HepG2 (cell line): Measurements from ENCODE around the gene PRCD. TPM values are rescaled to one million over a fixed set of nuclear protein-coding genes. Genes with fewer than 3 reads are reported as not detected.

Source experiments
- ARNT2 ChIP-seq: sonication (generic); formaldehyde crosslinking; IDR thresholded peaks from 2 replicates; pipeline ENCODE4 v1.8.0; 2022; ENCODE audit warnings: mild to moderate bottlenecking, low read depth, missing genetic modification reagents, moderate library complexity
- HMG20B ChIP-seq: conservative IDR thresholded peaks from 2 replicates; pipeline ENCODE4 v1.6.1; 2016; ENCODE audit warnings: missing genetic modification reagents, missing compliant biosample characterization
- HNRNPH1 ChIP-seq: fragments of 200-400 bp; formaldehyde crosslinking; optimal IDR thresholded peaks from 2 replicates; pipeline ENCODE3; 2017; ENCODE audit warnings: mild to moderate bottlenecking, low read depth, low read length
- HOXD1 ChIP-seq: sonication (generic); formaldehyde crosslinking; IDR thresholded peaks from 2 replicates; pipeline ENCODE4 v1.5.0; 2020; ENCODE audit warnings: missing genetic modification reagents
- JUN ChIP-seq: sonication (generic); formaldehyde crosslinking; IDR thresholded peaks from 2 replicates; pipeline ENCODE4 v1.4.0; 2020; ENCODE audit warnings: mild to moderate bottlenecking, missing genetic modification reagents
- KDM2A ChIP-seq: sonication (generic); formaldehyde crosslinking; IDR thresholded peaks from 2 replicates; pipeline ENCODE4 v1.4.0; 2020; ENCODE audit warnings: low read depth, missing genetic modification reagents, borderline replicate concordance
- MAZ ChIP-seq, 2 experiments: sonication (generic) in 1 of 2; formaldehyde crosslinking in 1 of 2; IDR thresholded peaks; 2 replicates each; pipeline versions ENCODE4 v1.5.0 to v1.6.1; 2012 to 2020; ENCODE audit warnings: low read depth in 2 of 2, mild to moderate bottlenecking in 2 of 2, borderline replicate concordance in 1 of 2, improper control_type of control experiment in 1 of 2, low read length in 1 of 2, missing genetic modification reagents in 1 of 2, moderate library complexity in 1 of 2
- NFE2L1 ChIP-seq: sonication (generic); formaldehyde crosslinking; IDR thresholded peaks from 2 replicates; pipeline ENCODE4 v1.4.0; 2020; ENCODE audit warnings: missing genetic modification reagents, mild to moderate bottlenecking, borderline replicate concordance
- NKX3-1 ChIP-seq: sonication (generic); formaldehyde crosslinking; IDR thresholded peaks from 2 replicates; pipeline ENCODE4 v1.5.0; 2020; ENCODE audit warnings: missing genetic modification reagents
- NONO ChIP-seq, 2 experiments: fragments of 450-650 bp in 1 of 2; sonication (generic) in 1 of 2; formaldehyde crosslinking in 1 of 2; IDR thresholded peaks in 1 of 2; conservative IDR thresholded peaks in 1 of 2; 2 replicates each; pipeline versions ENCODE4 v1.6.1 to v1.8.0; 2017 to 2022; ENCODE audit warnings: mild to moderate bottlenecking in 1 of 2, missing genetic modification reagents in 1 of 2, moderate library complexity in 1 of 2
- PHF8 ChIP-seq: sonication (generic); formaldehyde crosslinking; IDR thresholded peaks from 2 replicates; pipeline ENCODE4 v1.5.0; 2020; ENCODE audit warnings: missing genetic modification reagents
- RCOR2 ChIP-seq: IDR thresholded peaks from 2 replicates; pipeline ENCODE4 v1.6.1; 2016; ENCODE audit warnings: missing biosample characterization, missing genetic modification reagents
- SAFB2 ChIP-seq: sonication (generic); formaldehyde crosslinking; IDR thresholded peaks from 2 replicates; pipeline ENCODE4 v1.5.1; 2020; ENCODE audit warnings: missing genetic modification reagents, low read depth, mild to moderate bottlenecking, borderline replicate concordance
- SMAD9 ChIP-seq: sonication (generic); formaldehyde crosslinking; IDR thresholded peaks from 2 replicates; pipeline ENCODE4 v1.5.1; 2020; ENCODE audit warnings: mild to moderate bottlenecking, missing genetic modification reagents
- TOE1 ChIP-seq: sonication (generic); formaldehyde crosslinking; IDR thresholded peaks from 2 replicates; pipeline ENCODE4 v1.4.0; 2020; ENCODE audit warnings: mild to moderate bottlenecking, missing genetic modification reagents
- ZNF282 ChIP-seq: fragments of 450-650 bp; IDR thresholded peaks from 2 replicates; pipeline ENCODE4 v1.6.1; 2018; ENCODE audit not compliant: partially characterized antibody
- ZNF3 ChIP-seq: IDR thresholded peaks from 2 replicates; pipeline ENCODE4 v1.7.0; 2017; ENCODE audit warnings: inconsistent platforms
- ZNF446 ChIP-seq: sonication (generic); formaldehyde crosslinking; IDR thresholded peaks from 2 replicates; pipeline ENCODE4 v1.5.0; 2020; ENCODE audit warnings: mild to moderate bottlenecking, missing genetic modification reagents
- ZNF451 ChIP-seq: sonication (generic); formaldehyde crosslinking; IDR thresholded peaks from 2 replicates; pipeline ENCODE4 v1.5.0; 2020; ENCODE audit warnings: mild to moderate bottlenecking, missing genetic modification reagents
- ZNF816 ChIP-seq: sonication (generic); formaldehyde crosslinking; IDR thresholded peaks from 2 replicates; pipeline ENCODE4 v1.8.0; 2022; ENCODE audit warnings: missing genetic modification reagents, mild to moderate bottlenecking, borderline replicate concordance
- ZNF879 ChIP-seq: sonication (generic); formaldehyde crosslinking; IDR thresholded peaks from 2 replicates; pipeline ENCODE4 v1.8.1; 2023; ENCODE audit warnings: missing genetic modification reagents
- polyA plus RNA-seq, 8 experiments: library from polyadenylated mRNA; depleted of rRNA in 3 of 8; stranded (reverse) in 7 of 8; unstranded in 1 of 8; fragments of >200 nt; fragmentation: Illumina TruSeq in 4 of 8; extraction: Trizol in 4 of 8; gene quantifications; 2 replicates each; pipeline versions ENCODE4 v1.2.1 to v1.2.3, GENCODE V29; 2011 to 2016; ENCODE audit warnings: low read depth in 4 of 8, missing spikeins in 1 of 8, mixed read lengths in 1 of 8; ENCODE audit not compliant: insufficient read depth in 1 of 8
- total RNA-seq, 5 experiments: library from RNA; depleted of rRNA; stranded (reverse); fragments of >200 nt; fragmentation: Illumina TruSeq; extraction: Trizol; gene quantifications; 2 replicates each; pipeline ENCODE4 v1.2.3, GENCODE V29; 2016; ENCODE audit warnings: low read depth in 1 of 5
- TF ChIP-seq, protein P1 (sequence below): IDR thresholded peaks from 2 replicates; pipeline ENCODE4 v1.6.1; 2012; ENCODE audit warnings: inconsistent platforms
- TF ChIP-seq, protein P2 (sequence below): sonication (generic); formaldehyde crosslinking; IDR thresholded peaks from 2 replicates; pipeline ENCODE4 v1.8.1; 2023; ENCODE audit warnings: missing genetic modification reagents, mild to moderate bottlenecking, borderline replicate concordance
- TF ChIP-seq, protein P3 (sequence below): IDR thresholded peaks from 2 replicates; pipeline ENCODE4 v1.6.1; 2016; ENCODE audit warnings: mild to moderate bottlenecking
- TF ChIP-seq, protein P4 (sequence below): fragments of 450-650 bp; IDR thresholded peaks from 2 replicates; pipeline ENCODE4 v1.6.1; 2017; ENCODE audit warnings: mild to moderate bottlenecking

PRCD gene
- total and polyA plus RNA-seq, 2 of the 13 experiments (the other 11 are each of a cell fraction or from before 2014, with no cell fraction given), result 0.51 TPM; not detected in 1

DNA sequence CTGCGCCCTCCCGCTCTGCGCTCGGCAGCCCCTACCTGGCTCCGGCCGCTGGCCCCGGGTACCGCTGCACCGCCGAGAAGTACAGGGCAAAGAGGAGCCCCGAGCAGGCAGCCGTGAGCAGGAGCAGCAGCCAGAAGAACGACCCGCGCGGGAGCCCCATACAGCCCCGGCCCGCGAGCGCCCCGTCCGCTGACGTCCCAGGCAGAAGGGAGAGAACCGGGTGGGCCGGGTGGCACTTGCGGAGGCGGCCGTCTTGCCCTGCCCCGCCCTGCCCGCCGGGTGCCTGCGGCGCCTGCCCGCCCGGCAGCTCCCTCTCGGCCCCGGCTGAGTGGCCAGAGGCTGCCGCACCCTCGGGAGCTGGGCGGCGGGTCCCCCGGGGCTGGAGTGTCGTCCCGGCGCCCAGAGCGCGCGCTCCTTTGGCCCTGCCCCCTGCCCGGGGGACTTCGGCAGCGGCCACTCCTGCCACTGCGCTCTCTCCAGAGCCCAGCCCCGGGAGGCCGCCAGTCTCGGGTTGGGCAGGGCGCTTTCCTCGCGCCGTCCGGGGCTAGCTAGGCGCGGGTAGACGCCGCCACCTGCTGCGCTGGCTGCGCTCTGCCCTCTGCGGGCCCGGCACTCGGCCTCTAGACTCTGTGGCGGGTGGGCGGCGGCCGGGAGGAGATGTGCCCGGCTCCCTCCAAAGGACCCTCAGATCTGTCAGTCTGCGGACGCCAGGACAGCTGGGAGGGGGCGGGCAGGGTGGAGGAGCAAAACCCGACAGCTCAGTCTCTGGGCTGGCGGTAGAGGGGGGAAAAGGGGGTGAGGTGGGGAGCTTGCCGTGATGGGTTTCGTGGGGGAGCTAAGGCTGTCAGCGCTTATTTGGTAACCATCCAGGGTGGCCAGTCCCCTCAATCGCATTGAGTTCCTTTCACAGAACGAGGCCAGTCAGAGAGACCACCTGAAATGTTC is 46.1 kb downstream of the PRCD start, which contains the start of gene ST6GALNAC2 (continued):
- TF ChIP-seq, protein P1, sequence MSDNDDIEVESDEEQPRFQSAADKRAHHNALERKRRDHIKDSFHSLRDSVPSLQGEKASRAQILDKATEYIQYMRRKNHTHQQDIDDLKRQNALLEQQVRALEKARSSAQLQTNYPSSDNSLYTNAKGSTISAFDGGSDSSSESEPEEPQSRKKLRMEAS, result peak; percentile 52; the same call in 1 of the 2 replicates
- TF ChIP-seq NFE2L1, result no peak
- TF ChIP-seq, protein P2, sequence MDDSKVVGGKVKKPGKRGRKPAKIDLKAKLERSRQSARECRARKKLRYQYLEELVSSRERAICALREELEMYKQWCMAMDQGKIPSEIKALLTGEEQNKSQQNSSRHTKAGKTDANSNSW (CRISPR knock-in tag), result no peak
- TF ChIP-seq SMAD9 (CRISPR knock-in tag), result no peak
- no peak for TF ChIP-seq JUN
- TF ChIP-seq ZNF446 (CRISPR knock-in tag), result no peak
- TF ChIP-seq, protein P3, sequence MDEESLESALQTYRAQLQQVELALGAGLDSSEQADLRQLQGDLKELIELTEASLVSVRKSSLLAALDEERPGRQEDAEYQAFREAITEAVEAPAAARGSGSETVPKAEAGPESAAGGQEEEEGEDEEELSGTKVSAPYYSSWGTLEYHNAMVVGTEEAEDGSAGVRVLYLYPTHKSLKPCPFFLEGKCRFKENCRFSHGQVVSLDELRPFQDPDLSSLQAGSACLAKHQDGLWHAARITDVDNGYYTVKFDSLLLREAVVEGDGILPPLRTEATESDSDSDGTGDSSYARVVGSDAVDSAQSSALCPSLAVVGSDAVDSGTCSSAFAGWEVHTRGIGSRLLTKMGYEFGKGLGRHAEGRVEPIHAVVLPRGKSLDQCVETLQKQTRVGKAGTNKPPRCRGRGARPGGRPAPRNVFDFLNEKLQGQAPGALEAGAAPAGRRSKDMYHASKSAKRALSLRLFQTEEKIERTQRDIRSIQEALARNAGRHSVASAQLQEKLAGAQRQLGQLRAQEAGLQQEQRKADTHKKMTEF (CRISPR knock-in tag), result peak; percentile 50; the same call in 1 of the 2 replicates
- no peak for TF ChIP-seq MAZ (IDR thresholded peaks at IDR 0.05; ENCODE audit: borderline replicate concordance, low read depth, low read length)
- TF ChIP-seq MAZ (CRISPR knock-in tag; IDR thresholded peaks at IDR 0.05; ENCODE audit: low read depth), result peak; percentile 25; the same call in 1 of the 2 replicates
- no peak for TF ChIP-seq ZNF282
- no peak for TF ChIP-seq ZNF816
- no peak for TF ChIP-seq HNRNPH1
- TF ChIP-seq ARNT2 (CRISPR knock-in tag), result peak; percentile 63; the same call in 1 of the 2 replicates
- 0 out of 2 replicates have a peak, but pooled peaks have one; percentile 53 for TF ChIP-seq ZNF879 (CRISPR knock-in tag)
- TF ChIP-seq HMG20B (CRISPR knock-in tag), result no peak
- TF ChIP-seq RCOR2 (CRISPR knock-in tag), result no peak
- TF ChIP-seq NONO (IDR thresholded peaks at IDR 0.05), result no peak
- peak; percentile 66; the same call in 1 of the 2 replicates for TF ChIP-seq NONO (CRISPR knock-in tag; conservative IDR thresholded peaks at IDR 0.05)
- no peak for TF ChIP-seq TOE1
- TF ChIP-seq SAFB2, result no peak; the same call in 1 of the 2 replicates
- no peak for TF ChIP-seq HOXD1 (CRISPR knock-in tag)
- no peak for TF ChIP-seq ZNF451 (CRISPR knock-in tag)
- no peak for TF ChIP-seq NKX3-1 (CRISPR knock-in tag)
- TF ChIP-seq KDM2A, result peak; percentile 67; the same call in 1 of the 2 replicates
- TF ChIP-seq, protein P4, sequence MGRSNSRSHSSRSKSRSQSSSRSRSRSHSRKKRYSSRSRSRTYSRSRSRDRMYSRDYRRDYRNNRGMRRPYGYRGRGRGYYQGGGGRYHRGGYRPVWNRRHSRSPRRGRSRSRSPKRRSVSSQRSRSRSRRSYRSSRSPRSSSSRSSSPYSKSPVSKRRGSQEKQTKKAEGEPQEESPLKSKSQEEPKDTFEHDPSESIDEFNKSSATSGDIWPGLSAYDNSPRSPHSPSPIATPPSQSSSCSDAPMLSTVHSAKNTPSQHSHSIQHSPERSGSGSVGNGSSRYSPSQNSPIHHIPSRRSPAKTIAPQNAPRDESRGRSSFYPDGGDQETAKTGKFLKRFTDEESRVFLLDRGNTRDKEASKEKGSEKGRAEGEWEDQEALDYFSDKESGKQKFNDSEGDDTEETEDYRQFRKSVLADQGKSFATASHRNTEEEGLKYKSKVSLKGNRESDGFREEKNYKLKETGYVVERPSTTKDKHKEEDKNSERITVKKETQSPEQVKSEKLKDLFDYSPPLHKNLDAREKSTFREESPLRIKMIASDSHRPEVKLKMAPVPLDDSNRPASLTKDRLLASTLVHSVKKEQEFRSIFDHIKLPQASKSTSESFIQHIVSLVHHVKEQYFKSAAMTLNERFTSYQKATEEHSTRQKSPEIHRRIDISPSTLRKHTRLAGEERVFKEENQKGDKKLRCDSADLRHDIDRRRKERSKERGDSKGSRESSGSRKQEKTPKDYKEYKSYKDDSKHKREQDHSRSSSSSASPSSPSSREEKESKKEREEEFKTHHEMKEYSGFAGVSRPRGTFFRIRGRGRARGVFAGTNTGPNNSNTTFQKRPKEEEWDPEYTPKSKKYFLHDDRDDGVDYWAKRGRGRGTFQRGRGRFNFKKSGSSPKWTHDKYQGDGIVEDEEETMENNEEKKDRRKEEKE, result no peak
- TF ChIP-seq ZNF3 (CRISPR knock-in tag), result no peak
- TF ChIP-seq PHF8 (CRISPR knock-in tag), result peak; percentile 36; the same call in 1 of the 2 replicates
